Activated CD8-positive, alpha-beta memory T cell treated with anti-CD3 and anti-CD28 coated beads for 48 hours (primary cell): ENCODE data around the gene DNAJC13.
"Not testable (repeated sequence)": the region's sequence is repeated elsewhere in the genome, so short reads cannot be mapped to it uniquely, and the experiment has no call there.

Source experiments
- DNase-seq, 3 experiments: peaks; one replicate each; pipeline ENCODE4 v3.0.0-alpha.2; 2020; ENCODE audit warnings: low read depth in 2 of 3, low spot score in 2 of 3

Gene DNAJC13

DNA sequence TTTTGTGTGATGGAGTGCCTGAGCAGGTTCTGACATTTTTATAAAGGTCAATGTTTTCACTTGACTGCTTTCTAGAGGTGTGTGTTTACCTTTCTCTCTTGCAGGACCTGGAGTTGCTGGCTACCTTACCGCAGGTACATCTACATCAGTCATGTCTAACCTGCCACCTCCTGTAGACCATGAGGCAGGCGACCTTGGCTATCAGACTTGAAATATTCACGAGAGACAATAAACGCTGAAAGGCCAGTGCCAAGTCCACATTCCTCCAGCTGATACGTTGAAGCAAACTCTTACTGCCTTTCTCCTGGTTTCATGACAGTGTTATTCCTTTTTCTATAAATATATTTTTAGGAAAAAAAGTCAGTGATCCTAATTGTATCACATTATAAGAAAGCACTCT, 120.8 kb downstream of the DNAJC13 start:
- DNase-seq: no peak

DNA sequence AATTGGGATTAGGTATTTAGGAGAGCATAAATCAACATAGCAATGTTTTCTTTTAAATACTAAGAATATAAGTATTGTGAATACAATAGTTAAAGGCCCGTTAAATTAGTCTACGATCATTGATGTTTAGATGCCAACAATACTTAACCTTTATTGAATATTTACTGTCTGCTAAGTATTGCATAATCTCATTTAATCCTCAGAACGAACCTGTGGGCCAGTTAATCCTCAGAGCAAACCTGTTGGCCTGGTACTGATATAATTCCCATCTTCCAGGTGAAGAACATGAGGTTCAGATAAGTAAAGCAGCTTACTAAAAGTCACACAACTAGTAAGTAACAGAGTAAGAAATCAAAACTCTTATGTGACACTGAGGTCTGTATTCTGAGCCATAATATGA, 122.4 kb downstream of the DNAJC13 start:
- no peak for DNase-seq

DNA sequence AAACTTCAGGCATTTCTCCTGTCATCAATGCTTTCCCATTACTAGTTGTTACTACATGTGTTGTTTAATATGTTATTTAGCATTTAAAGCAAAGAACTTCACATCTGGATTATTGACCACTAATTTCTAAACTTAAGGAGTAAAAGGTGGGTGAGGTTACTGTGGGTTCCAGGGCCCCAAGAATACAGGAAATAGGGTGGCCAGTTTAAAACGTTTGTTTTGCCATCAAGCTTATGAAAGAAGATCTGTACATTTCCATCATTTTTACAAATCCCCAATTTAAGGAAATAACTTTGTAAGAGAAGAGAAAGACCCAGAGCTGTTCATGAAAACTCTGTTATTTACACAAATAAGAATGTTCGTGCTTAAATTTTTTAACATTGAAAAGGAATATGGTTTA, 125.3 kb downstream of the DNAJC13 start:
- no peak for DNase-seq

DNA sequence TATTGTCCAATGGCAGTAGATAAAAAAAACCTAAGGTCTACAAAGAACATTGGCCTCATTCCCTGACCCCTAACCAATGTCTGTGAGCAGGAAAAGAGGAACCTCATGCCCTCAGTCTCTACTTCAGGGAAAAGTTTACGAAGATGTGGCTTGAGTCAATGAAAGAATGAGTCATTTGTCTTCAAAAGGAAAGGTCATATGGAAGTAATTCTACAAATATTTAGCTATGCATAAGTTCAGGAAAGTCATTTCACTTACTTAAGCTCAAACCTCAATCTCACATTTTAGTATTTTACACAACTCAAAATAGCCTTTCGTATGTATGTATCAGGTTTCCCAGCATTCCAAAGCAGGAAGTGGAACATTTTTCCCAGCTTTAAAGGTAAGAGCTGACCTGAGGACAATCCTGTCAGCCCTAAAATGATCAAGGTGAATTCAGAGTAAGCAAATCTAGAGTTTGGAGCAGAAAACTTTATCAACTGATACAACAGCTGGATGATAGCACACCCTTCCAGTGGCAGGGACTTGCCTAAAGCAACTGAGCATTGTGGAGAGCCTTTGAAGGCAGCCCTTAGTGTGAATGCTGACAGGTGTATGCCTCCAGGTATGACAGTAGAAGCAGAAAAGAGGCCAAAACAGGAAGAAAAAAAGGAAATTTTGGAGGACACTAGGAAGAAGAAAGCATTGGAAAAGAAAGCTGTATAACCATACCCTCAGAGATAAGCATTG, 125.9 kb downstream of the DNAJC13 start:
- no peak for DNase-seq

DNA sequence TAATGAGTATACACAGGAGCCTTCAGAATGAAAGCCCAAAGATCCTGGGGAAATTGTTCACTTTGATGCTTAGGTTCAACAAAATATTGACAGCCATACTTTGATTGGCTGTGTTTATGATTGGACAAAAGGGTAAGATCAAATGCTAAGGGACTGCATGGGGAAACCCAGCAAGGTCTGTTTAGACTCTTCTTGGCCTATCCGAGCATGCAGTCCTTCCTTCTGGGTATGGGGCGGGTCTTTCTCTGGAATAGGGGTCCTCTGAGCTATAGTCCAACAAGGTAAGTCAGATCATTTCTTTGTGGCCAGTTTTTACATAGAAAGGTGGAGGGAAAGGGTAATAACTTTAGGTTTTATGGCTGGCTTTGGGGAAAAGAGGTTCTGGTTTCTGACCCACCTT, 126.8 kb downstream of the DNAJC13 start:
- no peak for DNase-seq

DNA sequence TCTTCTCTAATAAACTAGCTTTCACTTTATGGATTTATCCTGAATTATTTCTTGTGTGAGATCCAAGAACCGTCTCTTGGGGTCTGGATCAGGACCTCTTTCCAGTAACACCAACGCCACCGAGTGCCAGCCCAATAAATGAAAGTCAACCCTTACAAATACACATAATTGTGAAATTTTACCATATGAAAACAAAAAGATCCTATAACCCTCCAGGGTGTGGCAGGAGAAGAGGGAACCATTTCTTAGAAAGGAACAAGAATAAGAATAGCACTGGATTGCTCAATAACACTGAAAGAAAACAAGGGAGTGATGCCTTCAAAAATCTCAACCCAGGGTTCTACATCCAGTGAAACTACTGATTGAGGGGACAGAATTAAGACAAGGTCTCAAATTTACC, 128.2 kb downstream of the DNAJC13 start:
- DNase-seq: no peak

DNA sequence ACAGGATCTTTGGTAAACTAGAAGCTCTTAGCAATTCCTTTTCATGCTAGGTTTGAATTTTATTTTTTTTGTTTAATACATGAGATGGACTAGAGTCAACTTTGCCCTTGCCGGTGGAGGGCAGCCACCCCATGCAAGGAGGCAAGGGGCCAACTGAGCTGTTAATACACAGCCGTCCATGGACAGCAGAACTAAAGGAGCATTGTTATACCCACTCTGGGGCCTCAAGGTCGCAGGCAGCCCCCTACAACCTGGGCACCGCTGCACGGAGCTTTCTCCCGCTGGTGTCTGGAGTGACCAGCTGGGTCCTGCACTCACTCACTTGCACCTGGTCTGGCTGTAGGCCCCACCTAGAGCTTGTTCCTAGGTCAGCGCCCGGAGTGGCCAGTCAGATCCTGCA, 131.9 kb downstream of the DNAJC13 start:
- no peak for DNase-seq

DNA sequence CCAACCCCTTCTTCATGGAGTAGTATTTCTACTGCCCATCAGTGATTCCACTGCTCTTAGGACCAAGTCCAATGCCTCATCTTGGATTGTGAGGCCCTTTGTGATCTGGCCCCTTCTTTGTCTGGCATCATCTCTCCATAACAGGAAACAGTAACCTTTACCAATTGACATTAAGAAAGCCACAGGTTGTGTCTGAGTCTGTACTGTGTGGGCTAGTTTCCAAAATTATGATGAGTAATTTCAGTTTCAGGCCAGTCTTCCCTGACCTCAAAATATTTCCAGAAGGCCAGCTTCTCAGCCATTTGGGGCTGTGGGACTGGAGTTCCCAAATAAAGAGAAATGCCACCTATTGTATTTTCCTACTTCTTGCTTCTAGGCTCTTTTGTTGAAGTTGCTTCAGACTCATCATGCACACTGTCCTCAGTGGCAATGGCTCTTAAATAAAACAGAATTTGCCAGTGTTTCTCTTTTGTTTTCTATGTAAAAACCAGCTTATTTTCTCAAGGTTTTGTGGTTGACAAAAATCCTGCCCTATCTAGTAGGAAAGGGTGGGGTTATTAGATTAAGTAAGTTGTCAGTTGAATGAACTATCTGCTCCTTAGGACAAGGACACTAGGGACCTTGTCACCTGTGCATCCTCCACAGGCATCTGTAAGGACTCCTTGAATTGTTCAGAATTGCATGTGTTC, 132.7 kb downstream of the DNAJC13 start:
- DNase-seq: no peak

DNA sequence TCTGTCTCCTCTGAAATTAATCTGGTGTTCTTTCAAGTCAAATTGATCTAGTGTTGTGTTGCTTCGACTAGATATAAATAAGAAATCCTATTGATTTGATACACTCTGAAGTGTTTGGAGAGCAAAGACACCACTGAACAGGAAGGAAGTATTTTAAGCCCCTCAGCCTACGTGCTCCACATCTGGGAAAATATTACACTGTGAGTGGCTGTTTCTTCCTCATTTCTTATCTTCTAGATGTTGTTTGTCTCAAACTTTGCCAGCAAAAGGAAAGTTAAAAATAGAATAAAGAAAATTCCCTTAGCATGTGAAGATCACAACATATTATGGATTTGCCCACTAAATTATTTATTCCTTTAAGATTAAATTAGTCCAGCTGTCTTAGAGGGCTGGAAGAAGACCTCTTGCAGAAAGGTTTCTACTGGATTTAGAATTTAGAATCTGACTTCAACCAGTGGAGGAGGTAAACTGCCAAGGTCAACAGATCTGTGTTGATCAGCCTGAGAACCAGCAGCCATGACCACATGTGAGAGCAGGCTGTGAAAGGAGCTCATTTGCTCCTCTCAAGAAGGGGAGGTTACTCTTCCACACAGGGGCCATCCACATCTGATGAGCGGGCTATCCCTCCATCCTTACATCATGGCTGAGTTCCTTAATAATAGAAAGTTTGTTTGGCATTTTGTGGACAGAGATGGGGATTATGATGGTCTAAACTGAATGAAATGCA, 133.4 kb downstream of the DNAJC13 start:
- DNase-seq: no peak

DNA sequence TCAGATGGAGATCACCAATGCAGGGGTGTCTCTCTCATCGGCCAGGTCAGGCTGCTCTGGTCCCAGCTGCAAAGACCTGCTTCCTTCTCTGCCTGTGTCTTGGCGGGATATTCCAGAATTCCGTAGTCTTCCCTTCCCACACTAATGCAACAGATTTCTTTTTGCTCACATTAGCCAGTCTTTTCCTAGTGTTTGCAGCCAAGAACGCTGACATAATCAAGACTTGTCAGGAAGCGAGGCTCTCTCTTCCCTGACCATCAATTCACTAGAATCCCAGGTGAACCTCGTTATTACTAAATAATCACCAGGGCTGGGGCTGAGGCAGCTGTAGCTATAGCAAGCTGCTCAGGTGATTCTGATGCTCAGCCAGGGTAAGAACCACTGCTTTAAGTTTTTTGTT, 136.5 kb downstream of the DNAJC13 start:
- no peak for DNase-seq

DNA sequence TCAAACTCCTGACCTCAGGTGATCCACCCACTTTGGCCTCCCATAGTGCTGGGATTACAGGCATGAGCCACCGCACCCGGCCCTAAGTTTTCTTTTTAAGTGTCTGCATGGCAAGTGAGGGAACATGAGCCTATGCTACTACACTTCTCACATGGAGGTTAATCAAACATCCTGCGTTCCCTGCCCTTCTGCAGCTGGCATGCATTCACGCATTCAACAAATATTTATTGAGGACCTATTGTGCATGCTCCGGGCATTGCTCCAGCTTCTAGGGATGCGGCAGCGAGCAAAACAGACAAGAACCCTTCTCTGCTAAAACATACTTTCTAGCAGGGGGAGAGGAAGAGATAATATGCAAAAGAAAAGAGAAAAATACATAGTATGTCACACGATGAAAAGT, 137.1 kb downstream of the DNAJC13 start:
- no peak for DNase-seq

DNA sequence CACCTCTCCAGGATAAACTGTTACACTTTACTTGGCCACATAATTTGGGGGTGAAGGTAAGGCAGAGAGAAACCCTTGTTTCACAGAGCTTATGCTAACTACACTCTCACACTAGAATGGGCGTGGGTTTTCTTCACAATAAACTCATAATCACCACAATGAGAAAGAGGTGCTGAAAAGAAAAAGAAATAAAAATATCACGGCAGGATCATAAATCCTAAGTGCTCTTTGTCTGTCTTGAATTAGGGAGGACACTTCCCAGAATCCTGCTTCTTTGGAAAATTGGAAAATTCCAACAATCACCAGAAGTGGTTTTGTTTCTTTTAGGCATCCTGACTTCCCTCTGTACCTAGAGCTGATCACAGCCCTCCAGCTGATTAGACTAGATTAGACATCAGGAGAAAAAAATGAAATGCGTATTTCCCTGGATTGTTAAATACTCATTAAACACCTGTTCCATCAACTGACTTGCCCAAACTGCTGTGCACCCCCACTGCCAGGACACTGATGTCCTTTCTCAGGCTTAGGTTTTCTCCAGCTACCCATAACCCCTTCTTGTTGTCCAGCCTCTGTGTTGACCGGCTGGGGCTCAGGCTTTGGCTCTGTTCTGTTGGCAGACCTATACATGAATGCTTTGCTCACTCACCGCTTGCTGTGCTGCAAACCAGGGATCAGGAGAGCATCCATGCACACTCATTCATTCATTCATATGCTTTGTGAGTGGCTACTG, 138.2 kb downstream of the DNAJC13 start:
- no peak for DNase-seq

DNA sequence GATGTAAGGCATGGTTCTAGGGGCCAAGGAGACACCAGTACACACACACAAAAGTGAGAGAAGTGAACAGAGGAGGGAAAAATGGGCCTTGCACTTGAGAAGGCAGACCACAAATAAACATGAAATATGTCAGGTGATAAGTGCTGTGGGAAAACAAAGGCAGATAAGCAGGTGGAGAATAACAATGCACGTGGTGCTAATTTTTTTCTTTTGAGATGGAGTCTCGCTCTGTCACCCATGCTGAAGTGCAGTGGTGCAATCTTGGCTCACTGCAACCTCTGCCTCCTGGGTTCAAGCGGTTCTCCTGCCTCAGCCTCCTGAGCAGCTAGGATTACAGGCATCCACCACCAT, 138.7 kb downstream of the DNAJC13 start:
- not testable (repeated sequence) for DNase-seq

DNA sequence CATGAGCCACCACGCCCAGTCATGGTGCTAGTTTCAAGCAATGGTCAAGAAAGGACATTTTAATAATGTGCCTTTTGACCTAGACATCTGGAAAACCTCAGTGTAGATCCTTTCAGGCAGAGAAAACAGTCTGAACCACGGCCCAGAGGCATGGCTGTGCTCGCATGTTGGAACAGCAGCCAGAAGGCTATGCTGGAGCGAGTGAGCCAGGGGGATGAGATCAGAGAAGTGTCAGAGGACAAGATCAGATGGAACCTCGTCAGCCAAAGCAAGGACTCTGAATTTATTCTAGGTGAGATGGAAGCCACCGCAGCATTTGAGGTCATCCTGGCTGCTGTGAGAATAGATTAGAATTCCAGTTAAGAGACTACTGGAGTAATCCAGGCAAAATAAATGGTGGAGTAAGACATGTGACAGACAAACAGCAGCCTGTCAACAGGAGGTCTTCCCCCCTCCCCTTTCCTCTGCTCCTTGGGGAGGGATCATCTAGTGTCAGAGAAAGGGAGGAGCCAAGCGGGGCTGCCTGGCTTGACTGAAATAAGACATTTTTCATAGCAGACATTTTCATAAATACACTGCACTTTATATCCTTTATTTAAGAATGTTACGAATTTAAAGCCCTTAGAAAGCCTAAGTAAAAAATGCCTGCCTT, 139.3 kb downstream of the DNAJC13 start:
- no peak for DNase-seq

DNA sequence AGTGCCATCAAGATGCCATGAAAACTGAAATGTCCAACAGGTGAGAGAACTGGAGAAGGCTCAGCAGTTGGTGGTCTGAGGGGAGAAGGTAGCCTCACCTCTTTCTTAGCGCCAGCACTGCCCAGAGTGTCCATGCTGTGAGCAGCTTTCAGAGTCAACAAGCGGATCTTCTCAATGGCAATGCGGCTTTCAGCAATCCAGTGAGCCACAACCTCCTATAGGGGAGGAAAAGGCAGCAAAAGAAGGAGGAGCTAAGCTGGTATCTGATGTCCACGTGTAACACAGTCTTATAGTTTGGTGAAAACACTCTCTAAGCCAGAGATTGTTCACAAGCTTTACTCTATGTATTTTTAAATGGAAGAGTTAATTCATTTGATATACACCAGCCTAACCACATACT, 143.7 kb downstream of the DNAJC13 start:
- DNase-seq: no peak

DNA sequence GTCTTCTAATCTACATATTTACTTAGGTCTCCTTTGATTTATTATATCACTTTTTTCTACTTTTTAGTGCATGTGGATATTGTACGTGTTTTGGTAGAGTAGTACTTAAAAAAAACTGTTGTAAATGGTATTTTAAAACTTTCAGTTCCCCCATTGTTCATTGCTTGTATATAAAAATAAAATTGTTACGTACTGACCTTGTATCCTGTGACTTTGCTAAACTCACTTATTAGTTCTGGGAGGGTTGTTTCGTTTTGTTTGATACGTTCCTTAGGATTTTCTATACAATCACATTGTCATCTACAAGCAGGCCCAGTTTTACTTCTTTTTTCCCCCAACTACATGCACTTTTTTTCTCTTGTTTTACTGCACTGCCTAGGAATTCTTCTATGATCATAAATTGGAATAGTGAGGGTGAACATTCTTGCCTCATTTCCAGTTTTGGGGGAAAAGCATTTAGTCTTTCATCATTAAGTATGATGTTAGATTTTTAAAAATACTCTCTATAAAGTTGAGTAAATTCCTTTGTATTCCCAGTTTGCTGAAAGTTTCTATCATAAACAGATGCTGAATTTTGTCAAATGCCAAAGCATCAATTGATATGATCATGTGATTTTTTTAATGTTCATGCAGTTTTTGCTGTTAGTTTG, 146.2 kb downstream of the DNAJC13 start:
- DNase-seq: no peak

DNA sequence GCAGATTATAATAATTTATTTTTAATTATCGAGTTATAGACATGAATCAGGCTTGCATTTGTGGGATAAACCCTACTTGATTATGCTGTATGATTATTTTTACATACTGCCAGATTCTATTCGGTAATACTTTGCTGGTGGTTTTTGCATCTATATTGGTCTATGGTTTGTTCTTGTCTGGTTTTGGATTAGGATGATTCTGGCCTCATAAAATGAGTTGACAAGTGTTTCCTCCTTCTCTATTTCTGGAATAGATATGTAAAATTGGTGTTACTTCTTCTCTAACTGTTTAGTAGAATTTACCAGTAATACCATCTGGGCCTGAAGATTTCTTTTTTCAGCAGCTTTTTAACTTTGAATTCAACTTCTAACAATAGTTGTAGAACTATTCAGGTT, 146.8 kb downstream of the DNAJC13 start:
- DNase-seq: no peak

DNA sequence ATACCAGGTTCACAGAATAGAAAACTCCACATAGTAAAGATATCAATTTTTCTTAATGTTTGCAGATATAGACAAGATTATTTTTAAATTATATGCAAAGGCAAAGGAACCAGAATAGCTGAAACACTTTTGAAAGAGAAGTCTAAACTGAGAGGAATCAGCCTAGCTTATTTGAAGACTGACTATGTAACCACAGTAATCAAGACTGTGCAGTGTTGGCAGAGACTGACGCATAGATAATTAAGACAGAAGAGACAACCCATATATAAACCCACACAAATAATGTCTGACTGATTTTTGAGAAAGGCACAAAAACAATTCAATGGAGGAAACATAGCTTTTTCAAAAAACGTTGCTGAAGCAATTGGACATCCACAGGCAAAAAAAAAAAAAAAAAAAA, 151.1 kb downstream of the DNAJC13 start:
- no peak for DNase-seq

DNA sequence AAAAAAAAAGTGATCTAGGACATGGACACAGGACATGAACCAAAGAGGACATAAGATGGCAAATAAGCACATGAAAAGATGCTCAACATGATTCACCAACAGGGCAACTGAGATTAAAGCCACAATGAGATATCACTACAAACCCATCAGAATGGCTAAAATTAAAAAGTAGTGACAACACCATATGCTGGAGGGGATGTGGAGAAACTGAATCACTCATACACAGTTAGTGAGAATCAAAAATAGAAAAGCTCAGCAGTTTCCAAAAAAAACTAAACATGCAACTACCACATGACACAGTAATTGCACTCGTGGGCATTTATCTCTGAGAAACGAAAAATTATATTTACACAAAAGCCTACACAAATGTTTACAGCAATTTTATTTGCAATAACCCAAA, 151.9 kb downstream of the DNAJC13 start:
- DNase-seq: no peak

DNA sequence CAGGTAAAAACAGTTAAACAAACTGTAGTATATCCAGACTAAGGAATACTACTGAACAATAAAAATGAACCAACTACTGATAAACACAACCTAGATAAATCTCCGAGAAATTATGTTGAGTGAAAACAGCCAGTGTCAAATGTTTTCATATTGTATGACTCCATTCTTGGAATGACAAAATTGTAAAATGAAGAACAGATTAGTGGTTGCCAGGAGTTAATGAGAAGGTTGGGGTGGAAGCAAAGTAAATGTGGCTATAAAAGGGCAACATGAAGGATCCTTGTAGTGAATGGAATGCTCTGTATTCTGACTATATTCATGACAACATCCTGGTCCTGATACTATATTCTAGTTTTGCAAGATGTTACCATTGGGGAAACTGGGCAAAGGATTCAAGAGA, 152.3 kb downstream of the DNAJC13 start:
- DNase-seq: no peak

DNA sequence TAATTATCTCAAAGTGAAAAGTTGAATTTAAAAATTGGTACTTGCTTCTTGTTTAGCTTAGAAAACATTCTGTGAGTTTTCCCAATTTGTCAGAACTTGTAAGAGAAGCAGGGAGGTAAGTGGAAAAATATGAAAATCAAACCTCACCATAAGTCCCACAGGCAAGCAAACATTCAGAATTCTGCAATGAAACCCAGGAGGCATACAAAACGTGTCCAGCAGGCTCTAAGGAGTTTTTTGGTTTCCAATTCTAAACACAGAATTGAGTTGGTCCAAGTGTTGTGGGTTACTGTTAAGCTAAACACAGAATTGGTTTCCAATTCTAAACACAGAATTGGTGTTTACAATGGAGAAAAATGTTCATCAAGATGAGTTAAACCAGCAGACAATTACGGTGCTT, 152.7 kb downstream of the DNAJC13 start:
- DNase-seq: no peak
